GM19438 (cell line): Measurements from ENCODE around the gene ST3GAL3.

ENCODE experiments used
- ATAC-seq: cut with Tn5 transposase; IDR thresholded peaks from one replicate; pipeline ENCODE4 v1.9.1; 2021; ENCODE audit warnings: low read depth; ENCODE audit not compliant: unreplicated experiment

The ST3GAL3 gene

GRCh38 chr1:43974443-43975248 lies 267.3 kb downstream of the ST3GAL3 start, which contains the start of gene ATP6V0B:
TSS of gene ATP6V0B (plus strand) at chr1:43974960. CDS start at chr1:43975041, 81 bp downstream.
- peak; percentile 60 for ATAC-seq

- no peak for ATAC-seq
These were observed 268.1 kb downstream of the ST3GAL3 start for GRCh38 chr1:43975249-43975961.

DNA sequence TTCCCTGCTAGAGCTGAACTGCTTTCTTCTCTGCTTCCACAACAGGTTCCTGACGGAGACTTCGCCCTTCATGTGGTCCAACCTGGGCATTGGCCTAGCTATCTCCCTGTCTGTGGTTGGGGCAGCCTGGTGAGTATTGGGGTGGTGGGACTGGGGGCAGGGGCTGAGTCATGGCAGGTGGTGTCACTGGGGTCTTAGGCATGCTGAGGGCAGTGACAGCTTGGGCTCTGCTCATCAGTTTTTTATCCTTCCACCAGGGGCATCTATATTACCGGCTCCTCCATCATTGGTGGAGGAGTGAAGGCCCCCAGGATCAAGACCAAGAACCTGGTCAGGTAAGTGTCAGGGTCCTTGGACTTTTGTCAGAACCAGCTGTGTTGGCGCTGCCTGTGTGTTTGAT lies 268.7 kb downstream of the ST3GAL3 start:
- ATAC-seq: no peak

DNA sequence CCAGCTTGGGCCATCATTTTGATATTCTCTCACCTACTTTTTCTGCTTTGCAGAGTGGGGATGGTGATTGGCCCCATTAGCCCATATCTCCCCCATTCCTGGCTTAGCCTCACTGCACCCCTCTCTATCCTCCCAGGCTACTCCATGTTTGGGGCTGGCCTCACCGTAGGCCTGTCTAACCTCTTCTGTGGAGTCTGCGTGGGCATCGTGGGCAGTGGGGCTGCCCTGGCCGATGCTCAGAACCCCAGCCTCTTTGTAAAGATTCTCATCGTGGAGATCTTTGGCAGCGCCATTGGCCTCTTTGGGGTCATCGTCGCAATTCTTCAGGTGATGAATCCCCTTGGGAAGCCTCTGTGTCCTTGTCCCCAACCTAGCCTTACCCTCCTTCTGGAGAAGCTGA lies 269.6 kb downstream of the ST3GAL3 start:
- no peak for ATAC-seq

DNA sequence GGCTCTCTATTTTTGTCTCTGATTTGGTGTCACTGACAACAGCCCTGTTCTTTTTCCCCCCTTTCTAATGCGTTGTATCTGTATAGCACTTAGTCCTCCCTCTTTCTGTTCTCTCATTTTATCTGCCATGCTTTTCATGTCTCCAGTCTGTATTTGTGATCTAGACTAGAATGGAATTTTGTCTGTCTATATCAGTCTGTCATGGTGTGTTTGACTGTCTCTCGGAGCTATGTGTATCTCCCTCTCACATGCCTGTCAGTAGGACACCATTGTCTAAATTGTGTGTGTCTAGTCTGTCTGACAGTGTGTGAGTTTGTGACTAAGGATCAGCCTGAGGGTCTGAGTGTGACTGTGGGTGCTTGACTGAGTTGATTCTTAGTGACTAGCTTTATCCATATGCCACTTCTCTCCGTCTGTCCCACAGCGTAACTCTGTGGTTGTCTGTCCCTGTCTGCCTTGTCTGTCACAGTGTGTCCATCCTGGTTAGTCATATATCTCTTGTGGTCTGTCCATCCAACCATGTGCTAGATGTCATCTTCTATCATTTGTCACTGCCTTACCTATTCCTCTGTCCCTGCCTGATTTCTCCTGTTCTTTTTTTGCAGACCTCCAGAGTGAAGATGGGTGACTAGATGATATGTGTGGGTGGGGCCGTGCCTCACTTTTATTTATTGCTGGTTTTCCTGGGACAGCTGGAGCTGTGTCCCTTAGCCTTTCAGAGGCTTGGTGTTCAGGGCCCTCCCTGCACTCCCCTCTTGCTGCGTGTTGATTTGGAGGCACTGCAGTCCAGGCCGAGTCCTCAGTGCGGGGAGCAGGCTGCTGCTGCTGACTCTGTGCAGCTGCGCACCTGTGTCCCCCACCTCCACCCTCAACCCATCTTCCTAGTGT lies 270.3 kb downstream of the ST3GAL3 start:
- ATAC-seq: no peak

DNA sequence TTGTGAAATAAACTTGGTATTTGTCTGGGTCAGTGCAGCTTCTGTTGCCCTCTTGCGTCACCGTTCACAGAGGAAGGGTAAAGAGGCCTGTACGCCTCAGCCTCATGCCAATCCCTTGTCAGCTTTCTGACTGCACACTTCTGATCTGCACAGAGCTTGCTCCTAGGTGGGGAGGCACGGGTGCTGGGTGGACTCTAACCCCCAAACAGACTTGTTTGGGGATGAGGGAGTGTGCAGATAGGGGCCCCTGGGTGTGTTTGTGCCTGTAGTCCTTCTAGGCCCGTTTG lies 270.9 kb downstream of the ST3GAL3 start:
- ATAC-seq: no peak

GRCh38 chr1:43978551-43979260 lies 271.4 kb downstream of the ST3GAL3 start, which contains the start of gene B4GALT2:
TSS of gene B4GALT2 (plus strand) at chr1:43979210. CDS start at chr1:43981161, 1,951 bp downstream.
- ATAC-seq: no peak

DNA sequence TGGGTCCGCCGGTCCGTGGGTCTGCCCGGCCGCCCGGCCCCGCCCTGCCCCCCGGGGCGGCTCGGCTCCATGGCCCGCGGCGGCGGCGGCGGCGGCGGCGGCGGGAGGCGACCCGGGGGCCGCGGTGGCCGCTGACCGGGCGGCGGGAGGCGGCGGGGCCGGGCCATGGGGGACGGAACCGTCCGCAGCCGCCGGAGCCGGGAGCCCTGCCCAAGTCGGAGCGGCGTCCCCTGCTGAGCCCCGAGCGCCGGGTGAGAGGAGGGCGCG lies 271.9 kb downstream of the ST3GAL3 start:
- no peak for ATAC-seq

- no peak for ATAC-seq
These were observed 272.4 kb downstream of the ST3GAL3 start for GRCh38 chr1:43979528-43980254.

DNA sequence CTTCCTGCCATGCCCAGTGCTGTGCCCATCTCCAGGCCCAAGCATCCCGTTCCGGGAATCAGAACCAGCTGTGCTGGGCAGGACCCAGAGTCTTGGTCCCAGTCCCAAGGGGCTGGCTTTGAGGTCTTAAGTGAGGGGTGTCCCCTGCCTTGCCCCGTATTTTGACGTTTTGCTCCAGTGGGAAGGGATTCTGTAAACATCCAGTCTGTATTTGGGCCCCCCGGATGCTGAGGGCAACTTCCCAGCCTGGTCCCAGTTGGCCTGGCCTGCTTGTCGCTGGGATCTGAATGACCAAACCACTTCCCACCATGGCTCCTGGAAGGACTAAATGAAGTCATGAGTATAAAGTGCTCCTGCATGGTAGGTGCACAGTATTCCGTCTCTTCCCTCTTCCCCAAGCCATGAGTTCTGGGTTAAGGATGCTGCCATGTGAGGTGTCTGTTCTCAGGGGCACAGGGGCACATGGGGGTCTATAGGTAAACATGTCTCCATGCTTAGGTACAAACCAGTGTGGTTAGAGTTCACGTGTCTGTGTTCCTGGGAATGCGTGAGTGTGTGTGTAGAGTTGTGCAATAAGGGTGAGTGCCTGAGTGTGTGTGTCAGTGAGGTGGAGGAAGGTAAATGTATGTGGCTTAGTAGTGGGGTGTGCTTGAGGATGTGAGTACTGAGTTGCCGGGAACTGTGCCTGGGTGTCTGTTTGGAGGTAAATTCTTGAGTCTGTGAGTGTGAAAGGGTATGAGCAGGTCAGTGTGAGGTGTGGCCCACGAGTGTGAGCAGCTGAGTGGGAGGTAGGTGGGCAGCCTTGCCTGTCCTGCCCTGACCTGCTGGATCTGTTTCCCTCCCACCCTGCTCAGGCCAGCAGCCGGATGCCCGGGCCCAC lies 273.2 kb downstream of the ST3GAL3 start:
- ATAC-seq: no peak
